GM19099 (cell line): Measurements from ENCODE around the gene C1orf159.

Experiments
- POLR2A ChIP-seq: IDR thresholded peaks from 3 replicates; pipeline ENCODE4 v1.6.1; 2011; ENCODE audit warnings: low read depth; ENCODE audit not compliant: insufficient read length; ENCODE audit errors: extremely low read depth

The C1orf159 gene

DNA sequence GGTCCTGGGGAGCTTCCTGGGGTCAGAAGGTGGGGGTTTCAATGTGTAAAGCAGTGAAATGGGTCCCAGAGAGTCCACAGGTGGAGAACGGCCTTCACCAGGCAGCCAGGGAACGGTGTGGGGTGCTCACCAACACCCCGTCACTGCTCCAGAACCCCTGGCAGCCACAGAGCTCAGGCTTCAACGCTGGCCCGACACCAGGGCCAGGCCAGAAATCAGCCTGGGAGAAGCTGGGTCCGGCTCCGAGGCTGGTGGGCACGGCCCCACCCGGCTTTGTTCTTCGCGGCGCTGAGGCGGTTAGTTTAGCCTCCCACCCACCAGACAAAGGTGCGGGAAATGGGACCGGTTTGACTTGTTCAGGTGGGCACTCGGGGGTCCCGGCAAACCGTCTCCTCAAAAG, 24.8 kb upstream of the C1orf159 start:
- no peak for TF ChIP-seq POLR2A

DNA sequence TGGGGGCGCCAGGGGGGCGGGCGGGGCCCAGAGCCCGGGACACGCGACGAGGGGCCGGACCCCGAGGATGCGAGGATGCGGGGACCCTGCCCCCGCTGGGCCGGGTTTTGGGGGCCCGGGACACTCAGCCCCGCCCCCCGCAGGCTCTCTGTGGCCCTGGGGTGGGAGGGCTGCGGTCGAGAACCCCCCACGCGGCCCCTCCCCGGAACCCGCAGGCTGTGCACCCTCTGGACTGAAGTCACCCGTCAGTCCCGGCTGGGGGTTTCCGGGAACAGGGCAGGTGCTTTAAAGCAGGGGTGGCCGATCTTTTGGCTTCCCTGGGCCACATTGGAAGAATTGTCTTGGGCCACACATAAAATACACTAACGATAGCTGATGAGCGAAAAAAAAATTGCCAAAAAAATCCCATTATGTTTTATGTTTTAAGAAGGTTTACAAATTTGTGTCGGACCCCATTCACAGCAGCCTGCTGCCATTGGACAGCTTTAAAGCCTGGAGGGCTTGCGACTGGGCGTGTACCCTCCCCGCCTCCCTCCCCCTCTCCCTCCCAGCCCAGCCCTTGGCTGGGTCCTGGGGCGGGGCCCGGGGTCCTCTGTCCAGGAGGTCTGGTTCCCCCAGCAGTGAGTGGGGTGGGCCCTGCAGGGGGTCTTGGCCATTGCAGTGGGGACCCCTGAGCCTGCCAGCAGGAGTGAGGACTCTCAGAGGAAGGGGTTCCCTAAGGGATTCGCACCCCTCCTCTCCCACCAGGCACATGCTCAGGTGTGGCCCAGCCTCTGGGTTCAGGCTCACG, 21.6 kb upstream of the C1orf159 start:
- TF ChIP-seq POLR2A: no peak

DNA sequence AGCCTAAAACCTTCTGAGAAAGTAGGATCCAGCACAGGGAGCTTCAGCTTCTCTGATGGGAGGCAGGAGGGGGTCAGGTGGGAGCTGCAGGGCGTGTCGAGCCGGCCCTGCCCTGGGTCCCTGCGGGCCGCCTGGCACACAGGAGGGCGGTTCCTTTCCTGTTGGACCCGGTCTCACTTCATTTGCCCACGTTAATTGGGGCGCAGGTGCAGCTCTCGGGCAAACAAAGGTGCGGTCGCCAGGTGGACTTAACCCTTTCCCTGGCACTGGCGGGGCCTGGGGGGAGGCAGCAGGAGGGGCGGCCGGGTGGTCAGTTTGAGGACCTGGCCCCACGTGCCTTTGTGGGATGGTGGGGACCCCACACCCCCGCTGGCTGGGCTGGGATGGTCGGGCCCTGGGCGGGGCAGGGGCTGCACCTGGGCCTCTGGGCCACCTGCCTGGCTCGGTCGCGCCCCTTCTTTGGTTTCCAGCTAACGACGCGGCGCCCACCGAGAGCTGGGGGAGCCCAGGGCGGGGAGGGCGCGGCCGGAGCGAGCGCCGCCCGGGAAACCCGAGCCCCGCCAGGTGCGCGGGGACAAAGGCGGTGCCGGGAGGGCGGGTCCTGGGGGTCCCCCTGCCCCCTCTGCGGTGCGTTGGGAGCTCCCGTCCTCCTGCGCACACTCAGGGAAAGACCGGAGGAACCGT, 20.8 kb upstream of the C1orf159 start:
- no peak for TF ChIP-seq POLR2A

DNA sequence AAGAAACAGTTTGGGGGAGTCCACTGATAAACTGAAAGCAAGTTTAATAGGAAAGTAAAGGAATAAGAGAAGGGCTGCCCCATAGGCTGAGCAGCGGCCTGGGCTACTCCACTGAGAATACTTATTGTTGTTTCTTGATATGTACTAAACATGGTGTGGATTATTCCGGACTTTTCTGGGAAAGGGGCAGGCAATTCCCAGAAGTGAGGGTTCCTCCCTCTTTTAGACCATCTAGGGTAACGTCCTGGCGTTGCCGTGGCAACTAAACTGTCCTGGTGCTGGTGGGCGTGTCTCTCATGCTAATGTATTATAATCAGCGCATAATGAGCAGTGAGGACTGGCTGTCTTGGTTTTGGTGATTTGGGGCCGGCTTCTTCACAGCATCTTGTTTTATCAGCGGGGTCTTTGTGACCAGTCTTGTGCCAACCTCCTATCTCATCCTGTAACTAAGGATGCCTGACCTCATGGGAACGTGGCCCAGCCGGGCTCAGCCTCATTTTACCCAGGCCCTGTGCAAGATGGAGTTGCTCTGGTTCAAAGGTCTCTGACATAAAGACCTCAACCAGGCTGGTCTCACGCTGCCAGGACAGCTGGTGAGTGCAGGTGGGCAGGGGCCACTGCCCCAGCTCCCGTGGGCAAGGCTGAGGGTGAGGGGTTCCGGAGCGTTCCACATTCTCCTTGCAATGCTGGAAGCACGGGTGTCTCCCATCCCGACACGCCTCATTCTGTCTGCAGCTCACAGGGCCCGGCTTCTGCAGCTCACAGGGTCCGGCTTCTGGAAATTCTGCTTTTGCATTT, 19.6 kb upstream of the C1orf159 start:
- no peak for TF ChIP-seq POLR2A

DNA sequence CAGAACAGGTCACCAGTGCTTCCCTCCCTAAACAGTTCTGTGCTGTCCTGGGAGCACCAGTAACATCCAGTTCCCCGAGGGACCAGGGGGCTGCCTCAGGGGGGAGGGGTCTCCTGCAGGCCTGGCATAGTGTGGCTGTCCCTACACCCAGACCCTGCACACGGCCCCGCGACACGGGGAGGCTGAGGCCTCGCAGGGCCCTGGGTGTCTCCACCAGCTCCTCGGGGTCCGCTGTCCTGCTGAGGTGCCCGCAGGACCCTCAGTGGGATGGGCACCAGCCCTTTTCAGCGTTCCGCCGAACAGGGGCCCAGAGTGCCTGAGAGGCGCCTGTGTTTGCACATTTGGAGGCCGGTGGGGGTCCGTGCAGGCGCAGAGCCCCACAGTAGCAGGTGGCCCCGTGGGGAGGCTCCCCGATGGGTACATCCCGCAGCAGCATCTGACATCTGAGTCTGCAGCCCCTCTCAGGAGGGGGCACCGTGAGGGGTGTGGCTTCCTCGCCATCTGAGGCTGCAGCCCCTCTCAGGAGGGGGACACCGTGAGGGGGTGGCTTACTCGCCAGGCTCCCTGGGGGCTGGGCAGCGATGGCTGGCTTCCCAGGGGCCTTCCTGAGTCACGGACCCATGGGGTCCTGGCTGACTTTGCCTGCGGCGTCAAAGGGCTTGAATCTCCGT, 18.5 kb upstream of the C1orf159 start:
- TF ChIP-seq POLR2A: no peak

DNA sequence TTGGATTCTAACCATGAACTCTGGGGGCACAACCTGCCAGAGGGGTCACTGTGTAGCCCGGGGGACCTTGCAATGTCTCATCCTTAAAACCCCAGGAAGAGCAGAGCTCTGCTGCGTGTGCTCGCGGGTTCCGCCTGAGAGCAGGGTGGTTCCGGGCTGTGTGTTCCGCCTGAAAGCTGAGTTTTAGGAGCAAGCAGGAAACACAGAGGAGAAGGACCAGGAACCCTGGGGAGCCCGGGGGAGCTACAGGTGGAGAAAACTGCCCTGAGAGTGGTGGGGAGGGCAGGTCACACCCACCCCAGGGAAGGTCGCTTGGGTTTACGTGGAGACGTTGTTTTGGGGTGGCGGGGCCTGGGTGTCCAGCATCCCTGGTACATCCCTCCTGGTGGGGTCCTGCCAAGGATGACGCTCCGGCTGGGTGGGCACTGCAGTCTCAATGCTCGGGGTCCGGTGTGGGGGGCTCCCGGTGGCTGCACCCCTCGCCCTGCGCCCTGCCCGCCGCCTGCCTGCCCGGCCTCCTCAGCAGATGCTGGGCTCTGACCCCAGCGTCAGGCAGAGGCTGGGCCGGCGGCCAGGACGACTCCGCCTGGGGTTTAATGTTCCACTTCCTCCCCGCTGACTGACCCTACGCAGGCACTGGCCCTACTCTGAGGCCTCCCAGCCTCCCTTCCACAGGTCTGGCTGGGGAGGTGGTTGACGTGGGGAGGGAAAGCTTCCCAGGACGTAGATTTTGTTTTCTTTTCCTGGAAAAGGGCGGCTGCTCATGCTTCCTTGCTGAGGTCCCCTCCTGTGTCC, 17.3 kb upstream of the C1orf159 start:
- TF ChIP-seq POLR2A: no peak

DNA sequence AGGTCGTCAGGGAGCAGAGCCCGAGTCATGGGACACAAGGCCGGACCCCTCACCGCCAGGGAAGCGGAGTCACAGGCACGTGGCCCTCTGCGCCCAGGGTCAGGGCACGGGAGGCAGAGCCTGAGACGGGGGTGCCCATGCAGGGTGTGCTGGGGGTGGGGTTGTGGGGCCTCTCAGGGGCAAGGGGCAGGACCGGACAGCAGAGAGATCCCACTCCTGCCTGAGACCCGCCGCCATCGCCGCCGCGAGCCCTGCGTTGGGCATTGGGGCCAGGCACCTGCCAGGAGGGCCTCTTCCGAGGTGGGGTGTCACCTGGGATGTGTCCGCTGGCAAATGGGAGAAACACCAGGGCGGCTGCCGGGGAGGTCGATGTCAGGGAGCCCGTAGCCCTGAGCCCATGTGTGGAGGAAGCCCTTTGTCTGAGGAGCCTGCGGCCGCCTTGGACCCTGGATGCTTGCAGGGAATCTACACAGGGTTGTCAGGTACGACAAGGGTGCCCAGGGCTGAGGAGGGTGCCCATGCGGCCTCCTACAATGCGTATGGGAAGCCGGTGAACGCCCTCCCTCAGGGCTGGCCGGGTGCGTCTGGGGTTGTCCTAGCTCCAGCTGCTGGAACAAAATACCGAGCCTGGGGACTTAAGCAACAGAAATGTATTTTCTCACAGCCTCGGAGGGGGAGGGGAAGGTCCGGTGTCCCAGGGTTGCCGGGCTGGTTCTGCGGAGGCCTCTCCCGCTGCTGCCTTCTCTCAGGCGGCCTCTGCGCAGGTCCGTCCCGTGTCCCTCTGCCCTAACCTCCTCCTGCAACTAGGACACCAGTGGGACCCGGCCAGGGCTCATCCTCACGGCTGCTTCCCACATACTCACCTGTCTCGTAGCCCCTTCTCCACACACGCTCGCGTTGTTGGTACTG, 16.4 kb upstream of the C1orf159 start:
- TF ChIP-seq POLR2A: no peak

DNA sequence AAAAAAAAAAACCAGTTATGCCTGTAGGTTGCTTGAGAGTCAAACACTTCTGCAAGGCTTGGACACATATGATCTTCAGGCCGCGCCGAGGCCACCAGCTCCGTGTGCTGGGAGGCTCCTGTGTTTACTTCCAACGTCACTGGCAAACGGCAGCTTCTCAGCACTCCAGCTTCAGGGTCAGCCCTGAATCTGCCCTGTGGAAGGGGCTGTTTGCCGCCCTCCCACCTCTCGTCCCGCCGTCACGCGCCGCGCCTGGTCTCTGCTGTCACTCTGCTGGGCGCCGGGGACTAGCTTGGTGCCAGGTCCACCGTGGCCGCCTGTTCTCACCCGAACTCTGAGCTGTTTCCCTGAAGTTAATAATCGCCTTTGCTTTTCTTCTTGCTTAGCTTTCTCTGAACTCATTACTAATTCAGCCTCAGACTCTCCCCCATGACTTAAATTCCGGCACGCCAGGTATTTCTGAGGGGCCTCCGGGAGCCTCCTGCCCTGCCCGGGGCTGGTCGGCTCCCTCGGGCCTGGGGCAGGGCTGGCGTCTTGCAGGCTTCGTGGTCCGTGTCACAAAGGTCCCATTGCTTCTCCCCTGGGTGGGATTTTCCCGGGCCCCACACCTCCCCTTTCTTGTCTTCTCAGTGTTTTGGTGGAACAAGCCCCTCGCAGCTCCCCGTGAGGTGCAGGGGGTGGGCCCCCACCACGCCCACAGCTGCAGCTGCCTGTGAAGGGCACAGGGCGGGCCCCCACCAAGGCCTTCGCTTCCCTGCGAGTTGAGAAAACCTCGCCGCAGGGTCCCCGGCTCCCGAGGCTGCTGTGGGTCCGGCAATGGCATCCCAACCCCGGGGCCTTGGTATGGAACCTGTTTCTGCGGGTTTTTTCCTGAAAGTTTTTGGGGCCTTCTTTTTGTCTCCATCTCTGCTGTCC, 14.6 kb upstream of the C1orf159 start:
- TF ChIP-seq POLR2A: no peak

DNA sequence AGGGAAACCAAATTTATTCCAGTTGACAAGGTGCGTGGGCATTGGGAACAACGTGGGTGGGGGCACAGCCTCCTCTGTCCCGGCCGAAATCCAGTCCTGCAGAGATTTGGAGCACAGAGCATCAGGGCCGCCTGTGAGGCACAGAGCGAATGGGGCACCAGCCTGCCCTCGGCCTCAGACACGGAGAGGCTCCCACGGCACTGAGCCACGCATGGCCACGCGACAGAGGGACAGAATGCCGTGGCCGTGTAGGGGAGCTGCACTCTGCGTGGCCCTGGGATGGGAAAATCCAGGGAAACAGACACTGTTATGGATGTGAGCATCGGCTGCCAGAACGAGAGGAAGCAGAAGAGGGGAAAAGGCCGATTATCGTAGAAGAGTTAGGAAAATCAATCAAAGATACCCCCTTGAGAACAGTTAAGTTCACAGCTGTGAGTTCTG, 13.5 kb upstream of the C1orf159 start:
- no peak for TF ChIP-seq POLR2A

DNA sequence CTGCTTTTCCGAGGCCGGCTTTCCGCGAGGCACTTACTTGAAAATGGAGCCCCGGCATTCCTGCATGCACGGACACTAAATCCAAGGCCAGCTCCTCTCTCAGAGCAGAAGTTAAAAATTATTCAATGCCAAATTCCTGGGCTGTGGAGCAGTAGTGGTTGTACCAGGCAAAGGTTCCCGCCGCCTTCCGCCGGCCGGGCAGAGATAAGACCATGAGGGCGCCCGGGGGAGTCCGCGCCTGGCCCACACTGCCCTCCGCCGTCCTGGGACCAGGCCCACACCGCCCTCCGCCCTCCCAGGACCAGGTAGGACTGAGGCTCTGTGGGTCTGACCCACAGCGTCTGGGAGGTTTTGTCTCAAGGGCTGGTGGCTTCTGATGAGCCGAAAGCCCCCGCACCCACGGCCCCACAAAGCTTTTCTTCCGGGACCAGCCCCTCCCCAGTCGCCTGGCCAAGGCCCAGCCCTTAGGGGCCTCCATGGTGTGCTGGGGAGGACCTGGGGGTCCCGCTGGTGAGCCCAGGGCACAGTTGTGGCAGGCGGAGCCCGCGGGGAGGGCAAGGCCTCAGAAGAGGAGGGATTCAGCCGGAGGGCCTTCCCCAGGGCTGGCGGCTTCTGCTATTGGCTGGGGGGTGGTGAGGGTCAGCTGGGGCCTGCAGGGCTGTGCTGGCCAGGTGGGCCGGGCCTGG, 12.7 kb upstream of the C1orf159 start:
- TF ChIP-seq POLR2A: no peak

DNA sequence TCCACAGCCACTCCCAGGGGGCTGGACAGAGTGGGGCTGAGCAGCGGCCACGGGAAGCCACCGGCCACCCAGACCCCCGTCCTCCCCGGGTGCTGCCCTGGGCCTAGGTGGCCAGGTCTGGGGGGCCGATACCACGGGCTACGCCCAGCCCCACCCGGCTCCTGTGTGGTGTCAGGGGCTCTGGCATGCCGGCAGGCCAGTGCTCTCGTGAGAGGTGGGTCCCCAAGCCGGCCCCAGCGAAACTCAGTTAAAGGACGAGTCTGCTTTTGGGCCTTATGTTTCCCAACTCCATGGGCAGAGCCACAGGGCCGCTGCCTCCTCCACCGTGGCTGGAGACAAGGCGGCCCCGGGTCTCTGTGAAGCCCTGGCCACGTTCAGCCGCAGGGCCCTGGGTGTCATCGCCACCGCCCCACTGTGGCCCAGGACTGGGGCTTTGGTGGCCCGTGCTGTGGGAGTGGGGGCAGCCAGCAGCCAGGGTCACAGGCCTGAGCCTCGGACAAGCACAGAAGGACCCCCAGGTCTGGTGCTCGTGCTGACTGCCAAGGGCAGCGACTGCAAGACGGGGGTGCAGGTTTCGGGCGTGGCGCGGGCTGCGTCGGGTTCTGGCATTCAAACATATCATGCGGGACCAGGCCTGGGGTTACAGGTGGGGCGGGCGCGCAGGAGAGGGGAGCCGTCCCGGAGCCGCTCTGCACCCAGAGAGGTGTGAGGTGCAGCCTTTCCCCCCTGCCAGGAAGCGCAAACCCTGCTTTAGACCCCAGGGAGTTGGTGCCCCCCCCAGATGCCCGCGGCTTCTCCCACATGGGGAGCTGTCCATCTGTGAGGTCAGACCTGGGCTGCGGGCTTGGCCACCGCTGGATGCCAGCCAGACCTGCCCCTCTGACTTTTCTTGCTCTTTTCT, 11.9 kb upstream of the C1orf159 start:
- no peak for TF ChIP-seq POLR2A

DNA sequence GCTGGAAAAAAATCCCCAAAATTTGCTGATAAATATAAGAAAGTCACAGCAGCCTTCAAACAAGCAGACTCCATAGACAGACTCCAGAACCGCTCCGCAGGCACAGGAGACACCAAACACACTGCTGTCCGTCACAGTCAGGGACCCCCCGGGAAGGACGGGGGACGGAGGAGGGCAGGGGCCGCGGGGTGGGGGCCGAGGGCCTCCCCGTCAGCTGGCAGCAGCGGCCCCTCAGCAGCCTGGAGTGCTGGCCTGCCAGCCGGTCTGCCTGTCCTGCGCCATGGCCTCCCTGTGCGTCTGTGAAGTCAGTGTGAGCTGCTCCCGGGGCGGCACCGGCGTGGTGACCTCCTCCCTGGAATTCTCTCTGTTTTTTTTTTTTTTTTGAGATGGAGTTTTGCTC, 10.1 kb upstream of the C1orf159 start:
- no peak for TF ChIP-seq POLR2A
